PC-3 (cell line): ENCODE measurements around the gene SMARCA5.

Experiments
- CTCF ChIP-seq: fragments of 300-600 bp; sonication (generic); conservative IDR thresholded peaks from 2 replicates; pipeline ENCODE4 v1.5.1; 2017; ENCODE audit warnings: antibody characterized with exemption, low read depth, mild to moderate bottlenecking, low read length
- EZH2 ChIP-seq: fragments of 300-600 bp; sonication (generic); IDR thresholded peaks from one replicate; pipeline ENCODE4 v1.6.1; 2017; ENCODE audit warnings: antibody characterized with exemption, mild to moderate bottlenecking, low read length; ENCODE audit not compliant: unreplicated experiment

- TF ChIP-seq CTCF: no peak
- no peak for TF ChIP-seq EZH2
Observed at GRCh38 chr4:143477487-143477886, 36.0 kb upstream of the SMARCA5 start.
